Sciatic nerve (tissue), 2 donors: ENCODE results near the gene SRSF5. TPM values are rescaled to one million over a fixed set of nuclear protein-coding genes. Genes with fewer than 3 reads are reported as not detected.
"Not testable (repeated sequence)": the region's sequence is repeated elsewhere in the genome, so short reads cannot be mapped to it uniquely, and the experiment has no call there.

Experiments used
- ATAC-seq: fragments of 200-7000 bp; cut with Tn5 transposase; one replicate; pipeline ENCODE4 v1.9.1; 2020; ENCODE audit warnings: mild to moderate bottlenecking, moderate library complexity
- DNase-seq: peaks from one replicate; pipeline ENCODE4 v3.0.0-alpha.2; 2020; ENCODE audit warnings: low spot score
- intact Hi-C: fragments of 100-400 bp; cut with DNase I; formaldehyde crosslinking; loops from one replicate; pipeline ENCODE4 v1.14.2; 2022
- total RNA-seq: library from RNA; stranded (reverse); fragmentation: NEBNext Ultra II Directional; extraction: Animal tissue kit (Norgen Biotek cat#: 25700); gene quantifications from one replicate; pipeline ENCODE4 v1.2.1, GENCODE V29; 2021
- donor health status: DM: no; HTN: no; CAD: no.
- donor health status: DM: no; HTN: no; CAD: no.

Gene SRSF5
- 566 TPM for total RNA-seq

GRCh38 chr14:69766984-69767368 is at the start of gene SRSF5:
Gene SRSF5 (plus strand): TSS chr14:69767142. CDS start chr14:69768157, 1,015 bp downstream.
- ATAC-seq: peak; percentile 98
- DNase-seq: peak; percentile 98
- intact Hi-C loops: no loop called here

- DNase-seq, ATAC-seq, intact Hi-C loops: not testable (repeated sequence)
Observed at GRCh38 chr14:69718614-69719013, 48.3 kb upstream of the SRSF5 start.

GRCh38 chr14:69719501-69719951 is 47.4 kb upstream of the SRSF5 start:
- intact Hi-C loops: no loop called here
- DNase-seq: no peak
- peak; percentile 73 for ATAC-seq

- no peak for ATAC-seq
- intact Hi-C loops: no loop called here
- DNase-seq: no peak
Observed at GRCh38 chr14:69720912-69721311, 46.0 kb upstream of the SRSF5 start.

GRCh38 chr14:69726761-69727511 is 40.0 kb upstream of the SRSF5 start:
- peak; percentile 97 for ATAC-seq
- intact Hi-C loops: loop anchor here (5.0 kb wide), 2 partner anchors 125 to 140 kb away; no protein-coding TSS in a partner anchor
- peak; percentile 93 for DNase-seq

GRCh38 chr14:69727860-69728259 is 39.1 kb upstream of the SRSF5 start:
- no peak for DNase-seq
- ATAC-seq: no peak
- intact Hi-C loops: loop anchor here (5.0 kb wide), 2 partner anchors 126 to 141 kb away; no protein-coding TSS in a partner anchor

GRCh38 chr14:69731919-69732598 is 34.9 kb upstream of the SRSF5 start:
- intact Hi-C loops, ATAC-seq, DNase-seq: not testable (repeated sequence)

- DNase-seq, intact Hi-C loops, ATAC-seq: not testable (repeated sequence)
Observed at GRCh38 chr14:69736405-69736804, 30.5 kb upstream of the SRSF5 start.

GRCh38 chr14:69741055-69741454 is 25.9 kb upstream of the SRSF5 start:
- DNase-seq (no peak), ATAC-seq (no peak)
- intact Hi-C loops: no loop called here

GRCh38 chr14:69749956-69750355 is 17.0 kb upstream of the SRSF5 start:
- ATAC-seq (no peak), DNase-seq (no peak)
- intact Hi-C loops: no loop called here

GRCh38 chr14:69750495-69750894 is 16.4 kb upstream of the SRSF5 start:
- intact Hi-C loops: no loop called here
- no peak for DNase-seq
- no peak for ATAC-seq

- intact Hi-C loops: no loop called here
- ATAC-seq (no peak), DNase-seq (no peak)
Observed at GRCh38 chr14:69752773-69753172, 14.2 kb upstream of the SRSF5 start.

- intact Hi-C loops: no loop called here
- no peak for DNase-seq
- ATAC-seq: no peak
Observed at GRCh38 chr14:69753860-69754259, 13.1 kb upstream of the SRSF5 start.

GRCh38 chr14:69754487-69754886 is 12.5 kb upstream of the SRSF5 start:
- no peak for ATAC-seq
- intact Hi-C loops: no loop called here
- DNase-seq: no peak

GRCh38 chr14:69755296-69755695 is 11.6 kb upstream of the SRSF5 start:
- intact Hi-C loops: no loop called here
- ATAC-seq (no peak), DNase-seq (no peak)

- ATAC-seq: no peak
- intact Hi-C loops: no loop called here
- no peak for DNase-seq
Observed at GRCh38 chr14:69755784-69756183, 11.2 kb upstream of the SRSF5 start.

- no peak for DNase-seq
- intact Hi-C loops: no loop called here
- no peak for ATAC-seq
Observed at GRCh38 chr14:69756298-69756697, 10.6 kb upstream of the SRSF5 start.

GRCh38 chr14:69760810-69761209 is 6.1 kb upstream of the SRSF5 start:
- ATAC-seq: no peak
- DNase-seq: no peak
- intact Hi-C loops: no loop called here

GRCh38 chr14:69763761-69764510 is 3.0 kb upstream of the SRSF5 start:
- DNase-seq (no peak), ATAC-seq (no peak)
- intact Hi-C loops: no loop called here
